Activated CD8-positive, alpha-beta memory T cell treated with anti-CD3 and anti-CD28 coated beads, Interleukin-2, amount 10 ng/mL, durations not matched to agents 7 days and 5 days (primary cell): ENCODE measurements around the gene ELMOD1. TPM values are rescaled to one million over a fixed set of nuclear protein-coding genes. Genes with fewer than 3 reads are reported as not detected.
A peak's percentile ranks its signal among the peaks of the same experiment; 100 is the strongest.
"Not testable (repeated sequence)": the region's sequence is repeated elsewhere in the genome, so short reads cannot be mapped to it uniquely, and the experiment has no call there.

Experiments used
- ATAC-seq: fragments of 150-1000 bp; cut with Tn5 transposase; one replicate; pipeline ENCODE4 v1.10.0; 2021; ENCODE audit warnings: moderate library complexity
- CTCF ChIA-PET: fragments of 350-600 bp; sonication (Branson Sonifier 250); formaldehyde crosslinking; loops from one replicate; lab custom pipeline; 2021; ENCODE audit warnings: antibody characterized with exemption; lab: Charles Lee
- DNase-seq: peaks from one replicate; pipeline ENCODE4 v3.0.0-alpha.2; 2020
- H3K27ac Mint-ChIP-seq: one replicate; pipeline ENCODE4 v1.8.0; 2021; ENCODE audit warnings: mild to moderate bottlenecking, mixed read lengths
- H3K27me3 Mint-ChIP-seq: one replicate; pipeline ENCODE4 v1.8.0; 2021; ENCODE audit warnings: mixed read lengths
- H3K36me3 Mint-ChIP-seq: one replicate; pipeline ENCODE4 v1.8.0; 2021; ENCODE audit warnings: mild to moderate bottlenecking, mixed read lengths
- H3K4me1 Mint-ChIP-seq: one replicate; pipeline ENCODE4 v1.8.0; 2021; ENCODE audit warnings: mixed read lengths
- H3K4me3 Mint-ChIP-seq: one replicate; pipeline ENCODE4 v1.8.0; 2021; ENCODE audit warnings: mild to moderate bottlenecking, moderate library complexity, mixed read lengths
- H3K9me3 Mint-ChIP-seq: one replicate; pipeline ENCODE4 v1.8.0; 2022; ENCODE audit warnings: low read depth, mixed read lengths
- total RNA-seq, 2 experiments: library from RNA; stranded (reverse); gene quantifications; one replicate each; pipeline ENCODE4 v1.2.3, GENCODE V29; 2021

Gene ELMOD1
- total RNA-seq: under 1 TPM in 1 of 2 experiments, not detected in 1; 0.16 TPM

DNA sequence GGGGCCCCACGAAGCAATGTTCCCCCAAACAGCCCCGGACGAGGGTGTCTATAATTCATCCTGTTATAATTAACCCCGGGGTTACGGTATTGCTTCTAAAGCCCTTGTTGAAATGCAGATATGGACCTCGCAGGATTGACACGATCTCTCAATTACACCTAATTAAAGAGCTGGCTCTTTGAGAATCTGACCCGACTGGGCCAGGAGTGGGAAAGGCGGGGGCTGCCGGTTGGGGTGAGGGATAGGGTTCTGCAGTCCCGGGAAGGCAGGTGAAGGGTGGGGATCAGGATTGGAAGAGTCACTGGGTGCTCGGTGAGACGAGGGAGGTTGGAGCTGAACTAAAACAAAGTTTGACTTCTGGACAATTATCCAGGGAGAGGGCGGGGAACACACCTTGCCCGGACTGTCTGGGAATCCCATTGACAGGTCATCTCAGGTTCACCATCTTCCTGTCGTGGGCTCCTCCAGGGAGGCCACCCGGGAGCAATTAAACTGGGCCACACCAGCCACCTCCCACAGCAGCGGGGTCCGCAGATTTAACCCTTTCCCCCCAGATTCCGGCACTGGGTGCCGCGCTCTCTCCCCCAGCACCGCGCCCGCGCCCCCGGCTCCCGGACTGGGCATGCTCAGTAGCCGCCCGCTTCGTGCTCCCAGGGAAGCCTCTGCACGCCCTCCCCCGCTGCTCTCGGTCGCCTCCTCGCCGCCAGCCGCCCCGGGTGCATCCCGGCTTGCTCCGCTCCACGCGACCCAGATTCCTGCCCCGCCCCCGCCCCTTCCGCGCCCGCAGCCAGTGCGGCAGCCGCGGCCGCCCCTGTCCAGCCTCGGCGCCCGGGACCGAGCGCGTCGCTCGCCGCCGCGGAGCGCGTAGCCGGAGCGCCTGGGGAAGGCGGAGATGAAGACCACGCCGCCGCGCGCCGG, at the start of gene ELMOD1:
Gene ELMOD1, plus strand, starts transcription at position 688 of the 918 bp plus-strand sequence. CDS start 27,043 bp downstream, outside the sequence.
- ATAC-seq (peak; percentile 70), DNase-seq (peak; percentile 48)
- H3K9me3 Mint-ChIP-seq: no peaks in the 10 kb centered on the region
- peaks cover 89% of the 10 kb centered on the region for H3K27me3 Mint-ChIP-seq
- CTCF ChIA-PET: interaction anchor here (1.1 to 2.0 kb wide), 3 partner anchors 8 to 42 kb away, joined by 3 to 4 read pairs (median 3); no protein-coding TSS in a partner anchor
- no peak within 1 kb of the TSS for H3K27ac Mint-ChIP-seq
- peak within 1 kb of the TSS; percentile 72 for H3K4me3 Mint-ChIP-seq
- no peaks in the 10 kb centered on the region for H3K36me3 Mint-ChIP-seq
- peaks cover 24% of the 10 kb centered on the region for H3K4me1 Mint-ChIP-seq

DNA sequence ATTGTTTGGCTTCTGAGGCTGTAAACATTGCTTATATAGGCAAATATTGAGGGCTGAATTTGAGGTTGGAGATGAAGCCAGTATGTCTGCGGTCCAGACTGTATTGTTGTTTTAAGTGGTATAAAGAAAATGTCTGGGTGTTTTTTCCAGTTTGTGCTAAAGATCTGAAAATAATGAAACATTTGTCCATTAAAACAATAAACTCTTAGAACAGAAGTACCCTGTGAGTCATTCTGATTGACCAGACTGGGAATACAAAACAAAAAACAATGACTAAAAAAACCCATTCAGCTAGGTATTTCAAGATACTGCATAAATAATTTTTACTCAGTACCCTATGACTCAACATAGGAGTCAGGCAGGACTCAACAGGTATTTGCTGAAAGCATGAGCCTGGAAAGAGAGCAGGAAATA, 45.8 kb upstream of the ELMOD1 start:
- no peak for ATAC-seq
- CTCF ChIA-PET: no interaction called here
- peaks cover 6% of the 10 kb centered on the region for H3K36me3 Mint-ChIP-seq
- H3K4me1 Mint-ChIP-seq: no peaks in the 10 kb centered on the region
- DNase-seq: no peak
- H3K27ac Mint-ChIP-seq: no peak overlapping the region
- H3K27me3 Mint-ChIP-seq: no peaks in the 10 kb centered on the region
- H3K9me3 Mint-ChIP-seq: no peaks in the 10 kb centered on the region
- H3K4me3 Mint-ChIP-seq: no peak overlapping the region

DNA sequence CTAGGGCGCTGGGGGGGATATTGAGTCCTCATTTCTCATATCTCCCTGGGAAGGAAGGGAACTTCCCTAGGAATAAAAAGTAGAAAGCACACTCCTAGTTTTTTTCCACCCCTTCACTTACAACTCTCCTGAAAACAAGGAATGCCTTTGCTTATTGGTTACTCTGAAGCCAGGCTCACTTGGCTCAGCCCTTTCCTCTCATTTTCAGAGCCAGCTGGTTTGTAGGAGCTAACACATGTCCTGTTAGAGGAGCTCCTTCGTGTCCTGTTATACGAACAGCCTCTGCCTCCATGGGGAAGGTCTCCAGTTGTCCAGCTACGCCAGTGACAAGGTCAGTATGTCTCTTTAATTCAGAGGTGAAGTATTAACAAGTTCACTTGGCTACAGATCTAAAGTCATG, 43.0 kb upstream of the ELMOD1 start:
- CTCF ChIA-PET: interaction anchor here (1.1 to 3.0 kb wide), 5 partner anchors 9 to 243 kb away, joined by 3 to 10 read pairs (median 4); no protein-coding TSS in a partner anchor
- ATAC-seq (no peak), DNase-seq (no peak)
- Mint-ChIP-seq H3K27me3 (no peaks in the 10 kb centered on the region), H3K36me3 (peaks cover 11% of the 10 kb centered on the region), H3K27ac (no peak overlapping the region), H3K4me3 (no peak overlapping the region), H3K4me1 (no peaks in the 10 kb centered on the region), H3K9me3 (no peaks in the 10 kb centered on the region)

DNA sequence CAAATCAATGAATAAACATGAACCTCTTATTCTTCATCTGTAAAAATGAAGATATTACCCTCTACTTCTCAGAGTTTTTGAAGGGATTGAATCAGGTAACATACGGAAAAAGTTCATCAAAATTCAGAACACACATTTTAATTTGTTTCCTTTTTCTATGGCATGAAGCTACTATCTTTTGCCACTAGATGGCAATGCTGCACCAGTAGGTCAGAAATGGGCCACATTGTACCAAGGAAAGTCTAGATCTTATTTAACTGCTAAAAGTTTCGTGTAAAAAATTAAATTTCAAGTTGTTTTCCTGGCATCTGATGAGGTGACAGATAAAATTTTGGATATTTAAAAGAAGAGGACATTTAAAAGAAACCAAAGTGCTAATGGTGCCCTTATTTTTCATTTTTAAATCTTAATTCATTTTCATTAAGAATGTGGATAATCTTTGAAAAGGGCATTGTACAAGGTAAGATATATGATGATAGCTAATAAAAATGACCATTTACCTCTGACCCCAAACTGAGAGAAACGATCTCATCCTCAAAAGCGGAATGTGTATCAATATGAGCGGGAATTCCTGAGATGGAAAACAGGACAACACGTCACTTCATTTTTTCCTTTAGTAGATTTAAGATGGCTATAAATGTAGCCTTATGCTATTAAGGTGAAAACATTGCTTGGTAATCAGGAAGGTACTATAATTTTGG, 41.5 kb upstream of the ELMOD1 start:
- no peaks in the 10 kb centered on the region for H3K4me1 Mint-ChIP-seq
- peak; percentile 36 for ATAC-seq
- H3K4me3 Mint-ChIP-seq: no peak overlapping the region
- H3K27me3 Mint-ChIP-seq: no peaks in the 10 kb centered on the region
- no peak overlapping the region for H3K27ac Mint-ChIP-seq
- no peaks in the 10 kb centered on the region for H3K9me3 Mint-ChIP-seq
- CTCF ChIA-PET: interaction anchor here (0.8 to 6.5 kb wide), 13 partner anchors 8 to 242 kb away, joined by 3 to 42 read pairs (median 4); partner anchors contain the start of gene ALKBH8
- peaks cover 13% of the 10 kb centered on the region for H3K36me3 Mint-ChIP-seq
- peak; percentile 43 for DNase-seq

DNA sequence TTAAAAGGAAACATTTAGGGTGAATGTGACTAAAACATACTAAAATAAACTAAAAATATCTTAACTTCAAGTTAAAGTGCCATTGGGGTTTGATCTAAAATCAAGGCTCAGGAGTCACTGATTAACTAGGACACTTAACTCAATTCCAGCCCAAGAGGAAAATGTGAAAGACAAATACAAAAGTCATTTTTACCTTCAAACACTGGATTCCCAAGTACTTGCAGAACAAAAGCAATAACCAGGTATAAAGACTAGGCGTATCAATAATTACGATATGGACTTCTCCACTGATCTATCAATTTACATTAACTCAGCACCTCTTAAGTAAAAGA, 41.0 kb upstream of the ELMOD1 start:
- CTCF ChIA-PET: interaction anchor here (1.0 to 6.5 kb wide), 6 partner anchors 8 to 139 kb away, joined by 4 to 42 read pairs (median 6); partner anchors contain the start of gene ALKBH8
- peaks cover 11% of the 10 kb centered on the region for H3K36me3 Mint-ChIP-seq
- H3K4me1 Mint-ChIP-seq: no peaks in the 10 kb centered on the region
- no peak for DNase-seq
- no peak overlapping the region for H3K27ac Mint-ChIP-seq
- H3K27me3 Mint-ChIP-seq: no peaks in the 10 kb centered on the region
- no peak overlapping the region for H3K4me3 Mint-ChIP-seq
- H3K9me3 Mint-ChIP-seq: no peaks in the 10 kb centered on the region
- no peak for ATAC-seq

DNA sequence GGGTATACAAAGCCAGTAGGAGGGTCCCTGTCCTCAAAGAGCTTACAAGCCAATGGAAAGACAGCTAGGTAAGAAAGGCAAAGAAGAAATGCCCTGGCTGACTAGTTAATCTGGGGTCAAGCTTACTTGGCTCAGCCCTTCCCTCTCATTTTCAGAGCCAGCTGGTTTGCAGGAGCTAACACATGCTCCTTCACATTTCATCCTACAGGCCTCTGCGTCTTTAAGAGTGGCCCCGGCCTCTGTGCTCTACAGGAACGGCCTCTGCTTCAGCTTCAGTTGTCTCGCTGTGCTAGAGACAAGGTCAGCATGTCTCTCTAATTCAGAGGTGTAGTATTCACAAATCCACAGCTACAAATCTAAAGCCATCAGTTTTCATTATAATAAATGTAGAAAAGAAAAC, 40.6 kb upstream of the ELMOD1 start:
- H3K4me1 Mint-ChIP-seq: no peaks in the 10 kb centered on the region
- H3K9me3 Mint-ChIP-seq: no peaks in the 10 kb centered on the region
- no peaks in the 10 kb centered on the region for H3K27me3 Mint-ChIP-seq
- peaks cover 11% of the 10 kb centered on the region for H3K36me3 Mint-ChIP-seq
- DNase-seq (no peak), ATAC-seq (no peak)
- H3K4me3 Mint-ChIP-seq: no peak overlapping the region
- H3K27ac Mint-ChIP-seq: no peak overlapping the region
- CTCF ChIA-PET: interaction anchor here (1.1 to 6.5 kb wide), 4 partner anchors 9 to 139 kb away, joined by 4 to 42 read pairs (median 22); partner anchors contain the start of gene ALKBH8

DNA sequence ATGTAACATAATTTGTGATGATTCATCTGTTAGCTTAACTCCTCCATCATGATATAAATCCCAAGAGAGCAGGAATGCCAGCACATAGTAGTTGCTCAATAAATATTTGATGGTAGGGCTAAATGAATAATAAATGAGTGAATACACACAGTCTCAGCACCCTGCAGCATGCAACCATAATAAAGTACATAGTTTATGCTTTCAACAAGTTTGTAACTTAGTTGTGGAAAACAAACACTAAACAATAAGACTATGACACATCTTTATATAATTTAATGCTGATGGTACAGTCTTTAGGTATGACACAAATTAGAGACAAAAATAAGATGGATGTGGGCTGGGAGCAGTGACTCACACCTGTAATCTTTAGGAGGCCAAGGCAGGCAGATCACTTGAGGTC, 29.3 kb upstream of the ELMOD1 start:
- H3K9me3 Mint-ChIP-seq: no peaks in the 10 kb centered on the region
- H3K4me1 Mint-ChIP-seq: peaks cover 43% of the 10 kb centered on the region
- ATAC-seq: no peak
- H3K27me3 Mint-ChIP-seq: no peaks in the 10 kb centered on the region
- DNase-seq: no peak
- CTCF ChIA-PET: interaction anchor here (1.5 kb wide), 1 partner anchor 128 kb away, joined by 5 read pairs; no protein-coding TSS in a partner anchor
- no peak overlapping the region for H3K4me3 Mint-ChIP-seq
- H3K36me3 Mint-ChIP-seq: peaks cover 5% of the 10 kb centered on the region
- H3K27ac Mint-ChIP-seq: no peak overlapping the region

DNA sequence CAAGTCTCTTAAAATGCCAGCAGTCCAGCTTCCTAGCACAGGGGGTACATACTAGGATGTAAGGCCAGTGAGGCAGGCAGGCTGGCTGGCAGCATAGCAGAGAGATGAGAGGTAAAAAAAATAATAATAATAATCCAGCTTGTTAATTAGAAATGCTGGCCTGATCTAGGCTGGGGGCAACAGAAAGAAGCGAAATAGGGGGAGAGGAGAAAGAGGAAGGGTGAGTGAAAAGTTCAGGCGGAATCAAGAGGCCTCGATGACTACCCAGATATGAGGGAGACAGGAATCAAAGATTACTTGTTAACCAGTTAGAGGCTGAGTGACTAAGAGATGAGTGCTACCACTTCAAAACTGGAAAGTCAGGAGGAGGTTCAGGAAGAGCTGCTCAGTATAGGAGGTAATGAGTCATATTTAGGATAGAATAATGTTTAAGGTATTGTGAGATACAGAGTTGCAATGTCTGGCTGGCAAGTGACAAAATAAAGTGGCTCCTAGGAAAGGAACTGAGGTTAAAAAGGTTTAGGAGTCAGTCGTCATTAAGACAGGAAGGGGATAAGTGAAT, 28.2 kb upstream of the ELMOD1 start:
- CTCF ChIA-PET: interaction anchor here (1.0 to 4.3 kb wide), 8 partner anchors 11 to 208 kb away, joined by 3 to 38 read pairs (median 6); no protein-coding TSS in a partner anchor
- DNase-seq: no peak
- Mint-ChIP-seq H3K27me3 (no peaks in the 10 kb centered on the region), H3K36me3 (peaks cover 5% of the 10 kb centered on the region), H3K4me3 (no peak overlapping the region), H3K27ac (peak overlapping the region; percentile 16), H3K4me1 (peaks cover 46% of the 10 kb centered on the region), H3K9me3 (no peaks in the 10 kb centered on the region)
- ATAC-seq: no peak

DNA sequence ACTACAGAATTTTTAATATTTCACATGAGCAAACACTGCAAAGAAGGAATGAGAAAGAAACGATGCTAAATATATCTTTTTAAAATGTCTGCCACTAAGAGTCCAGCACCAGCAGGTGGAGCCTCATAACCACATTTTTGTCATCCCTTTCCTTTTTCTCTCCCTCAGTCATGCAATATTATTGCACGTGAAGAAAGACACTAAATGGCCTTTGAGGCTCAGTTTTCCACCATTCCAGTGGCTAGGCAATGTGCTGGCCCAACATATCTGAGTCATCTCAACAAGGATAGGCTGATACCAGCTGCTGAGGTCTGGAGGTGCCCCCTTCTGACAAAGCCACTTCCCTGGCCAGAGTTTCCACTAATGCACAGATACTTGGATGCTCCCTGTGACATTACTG, 27.2 kb upstream of the ELMOD1 start:
- Mint-ChIP-seq H3K27ac (peak overlapping the region; percentile 72), H3K4me1 (peaks cover 52% of the 10 kb centered on the region), H3K27me3 (no peaks in the 10 kb centered on the region), H3K4me3 (peak overlapping the region; percentile 12), H3K36me3 (peaks cover 5% of the 10 kb centered on the region), H3K9me3 (no peaks in the 10 kb centered on the region)
- ATAC-seq: peak; percentile 9
- peak; percentile 64 for DNase-seq
- CTCF ChIA-PET: interaction anchor here (0.5 to 4.3 kb wide), 9 partner anchors 7 to 334 kb away, joined by 3 to 38 read pairs (median 5); no protein-coding TSS in a partner anchor

DNA sequence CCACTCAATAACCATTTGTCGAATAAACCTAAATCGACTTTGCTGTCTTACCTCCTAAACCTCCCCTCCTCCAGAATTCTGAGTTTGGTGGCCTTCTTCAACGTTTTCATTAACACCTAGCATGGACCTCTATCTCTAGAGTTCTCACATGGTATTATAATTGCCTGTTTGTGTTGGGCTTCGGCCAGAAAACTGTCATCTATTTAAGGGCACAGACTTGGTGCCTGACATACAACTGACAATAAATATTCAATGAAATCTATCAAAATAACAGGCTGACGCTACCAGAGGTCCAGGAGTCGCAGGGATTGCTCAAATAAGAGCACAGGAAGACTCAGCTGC, 26.1 kb upstream of the ELMOD1 start:
- Mint-ChIP-seq H3K36me3 (peaks cover 3% of the 10 kb centered on the region), H3K4me3 (peak overlapping the region; percentile 92), H3K27ac (peak overlapping the region; percentile 95), H3K27me3 (no peaks in the 10 kb centered on the region), H3K9me3 (no peaks in the 10 kb centered on the region), H3K4me1 (peaks cover 52% of the 10 kb centered on the region)
- CTCF ChIA-PET: interaction anchor here (1.2 to 4.3 kb wide), 5 partner anchors 9 to 176 kb away, joined by 3 to 38 read pairs (median 11); no protein-coding TSS in a partner anchor
- no peak for ATAC-seq
- no peak for DNase-seq

DNA sequence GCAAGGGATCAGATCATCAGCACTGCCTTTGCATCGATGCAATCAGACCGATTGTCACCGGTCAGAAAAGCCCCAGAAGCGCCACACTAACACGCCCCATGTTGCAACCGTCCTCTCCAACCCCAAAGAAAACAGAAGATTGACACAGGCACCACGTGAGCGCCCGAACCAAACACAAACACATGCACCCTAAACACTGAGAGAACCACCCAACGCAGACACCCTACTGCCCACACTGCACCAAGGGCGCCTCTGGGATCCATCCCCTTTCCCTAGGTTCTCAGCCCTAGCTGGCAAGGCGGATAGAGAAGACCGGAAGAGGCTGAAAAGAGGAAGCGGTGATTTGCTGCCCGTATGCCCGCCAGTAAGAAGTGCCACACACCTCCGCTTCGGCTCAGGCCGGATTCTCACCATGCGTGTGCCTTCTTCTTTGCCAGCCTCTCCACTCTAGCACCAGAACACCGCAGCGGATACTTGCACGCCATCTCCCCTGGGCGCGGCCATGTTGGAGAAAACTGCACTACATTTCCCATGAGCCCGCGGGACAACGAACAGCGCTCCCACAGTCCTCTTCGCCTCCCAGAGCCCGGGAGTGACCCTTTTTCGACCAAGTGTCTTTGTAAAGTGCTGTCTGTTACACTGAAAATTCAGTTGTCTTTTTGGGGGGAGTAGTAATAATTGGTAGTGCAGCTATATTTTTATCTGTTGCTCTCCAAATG, 25.6 kb upstream of the ELMOD1 start, which contains the start of gene ALKBH8:
Gene ALKBH8, minus strand, starts transcription at position 517 of the 719 bp plus-strand sequence. CDS start 4,842 bp downstream, outside the sequence.
- peak within 1 kb of the TSS; percentile 95 for H3K27ac Mint-ChIP-seq
- H3K4me1 Mint-ChIP-seq: peaks cover 52% of the 10 kb centered on the region
- no peaks in the 10 kb centered on the region for H3K9me3 Mint-ChIP-seq
- no peaks in the 10 kb centered on the region for H3K36me3 Mint-ChIP-seq
- H3K27me3 Mint-ChIP-seq: no peaks in the 10 kb centered on the region
- ATAC-seq (peak; percentile 95), DNase-seq (peak; percentile 89)
- H3K4me3 Mint-ChIP-seq: peak within 1 kb of the TSS; percentile 92
- CTCF ChIA-PET: interaction anchor here (1.2 to 4.3 kb wide), 4 partner anchors 10 to 176 kb away, joined by 3 to 38 read pairs (median 10); no protein-coding TSS in a partner anchor

DNA sequence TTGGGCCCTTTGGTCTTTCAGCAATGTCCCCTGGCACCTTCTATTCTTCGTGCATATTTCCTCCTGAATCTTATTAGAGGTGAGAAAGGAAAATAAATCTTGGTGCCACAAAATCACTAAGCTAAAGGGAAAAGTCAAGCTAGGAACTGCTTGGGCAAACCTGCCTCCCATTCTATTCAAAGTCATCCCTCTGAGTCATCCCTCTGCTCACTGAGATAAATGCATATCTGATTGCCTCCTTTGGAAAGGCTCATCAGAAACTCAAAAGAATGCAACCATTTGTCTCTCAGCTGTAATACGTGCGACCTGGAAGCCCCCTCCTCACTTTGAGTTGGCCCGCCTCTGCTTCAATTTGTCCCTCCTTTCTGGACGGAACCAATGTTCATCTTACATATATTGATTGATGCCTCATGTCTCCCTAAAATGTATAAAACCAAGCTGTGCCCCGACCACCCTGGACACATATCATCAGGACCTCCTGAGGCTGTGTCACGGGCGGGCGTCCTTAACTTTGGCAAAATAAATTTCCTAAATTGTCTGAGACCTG, 24.9 kb upstream of the ELMOD1 start:
- H3K27ac Mint-ChIP-seq: peak overlapping the region; percentile 95
- H3K9me3 Mint-ChIP-seq, H3K27me3 Mint-ChIP-seq, H3K36me3 Mint-ChIP-seq, DNase-seq: not testable (repeated sequence)
- H3K4me3 Mint-ChIP-seq: peak overlapping the region; percentile 92
- ATAC-seq: peak; percentile 1
- peaks cover 51% of the 10 kb centered on the region for H3K4me1 Mint-ChIP-seq
- CTCF ChIA-PET: interaction anchor here (1.2 to 4.3 kb wide), 5 partner anchors 10 to 175 kb away, joined by 3 to 38 read pairs (median 8); no protein-coding TSS in a partner anchor
